Raji (cell line): Measurements from ENCODE around the gene MGA.

Source experiments
- POLR2A ChIP-seq: IDR thresholded peaks from 2 replicates; pipeline ENCODE4 v1.6.1; 2011; ENCODE audit warnings: low read depth, low read length, control low read depth; ENCODE audit not compliant: insufficient read depth

The MGA gene

GRCh38 chr15:41817327-41817726 is 157.1 kb downstream of the MGA start:
- no peak for TF ChIP-seq POLR2A

- no peak for TF ChIP-seq POLR2A
Measured at GRCh38 chr15:41817781-41818180, 157.6 kb downstream of the MGA start.

- no peak for TF ChIP-seq POLR2A
Measured at GRCh38 chr15:41819455-41820050, 159.3 kb downstream of the MGA start.

GRCh38 chr15:41820791-41821423 is 160.7 kb downstream of the MGA start:
- TF ChIP-seq POLR2A = no peak

GRCh38 chr15:41821831-41822230 is 161.6 kb downstream of the MGA start:
- TF ChIP-seq POLR2A = no peak

- no peak for TF ChIP-seq POLR2A
Measured at GRCh38 chr15:41822471-41822870, 162.3 kb downstream of the MGA start.
